ENCODE measurements around the gene LSAMP.

GRCh38 chr3:116476691-116477090 is 31.4 kb upstream of the LSAMP start:
- no peak for TF ChIP-seq CTCF (IDR thresholded peaks at IDR 0.05)
- TF ChIP-seq POLR2AphosphoS5 (IDR thresholded peaks at IDR 0.05; ENCODE audit: insufficient read depth in 1 of 2, low read depth in 1 of 2), result no peak
